Middle frontal gyrus (tissue), 1 donor: ENCODE measurements around the gene PCSK5.
"Not testable (repeated sequence)": the region's sequence is repeated elsewhere in the genome, so short reads cannot be mapped to it uniquely, and the experiment has no call there.

Experiments used
- DNase-seq: peaks from one replicate; pipeline ENCODE4 v3.0.0-alpha.2; 2015; ENCODE audit warnings: low spot score; ENCODE audit errors: extremely low spot score

The PCSK5 gene

DNA sequence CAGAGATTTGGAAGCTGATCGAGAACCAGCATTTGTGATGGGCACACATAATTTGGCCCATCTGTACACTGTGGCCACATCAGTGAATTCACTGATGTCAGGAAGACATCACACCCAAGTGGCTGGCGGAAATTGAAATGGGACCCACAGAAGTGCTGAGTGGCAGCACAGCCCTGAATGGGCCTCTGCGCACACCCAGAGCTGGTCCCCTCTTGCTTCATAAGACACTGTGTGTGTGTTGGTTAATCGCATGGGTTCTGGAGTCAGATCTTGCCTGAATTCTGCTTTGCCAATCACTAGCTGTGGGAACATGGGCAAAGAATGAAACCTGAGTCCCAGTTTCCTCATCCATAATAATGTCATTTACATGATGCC lies 72.2 kb downstream of the PCSK5 start:
- DNase-seq, result no peak

DNA sequence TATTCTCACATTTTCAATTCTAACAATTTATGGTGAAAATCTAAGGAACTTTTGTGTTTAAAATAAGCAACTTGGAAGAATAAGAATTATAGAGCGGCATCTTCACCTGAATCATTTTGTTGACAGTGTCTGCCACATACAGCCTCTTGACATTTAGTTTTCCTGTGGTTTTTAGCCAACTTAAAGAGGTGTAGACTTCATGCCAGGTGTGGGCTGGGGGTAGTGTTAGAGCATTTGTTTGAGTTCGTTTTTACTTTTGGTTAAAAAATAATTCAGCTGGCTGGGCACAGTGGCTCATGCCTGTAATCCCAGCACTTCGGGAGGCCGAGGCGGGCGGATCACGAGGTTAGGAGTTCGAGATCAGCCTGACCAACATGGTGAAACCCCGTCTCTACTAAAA lies 72.8 kb downstream of the PCSK5 start:
- not testable (repeated sequence) for DNase-seq

DNA sequence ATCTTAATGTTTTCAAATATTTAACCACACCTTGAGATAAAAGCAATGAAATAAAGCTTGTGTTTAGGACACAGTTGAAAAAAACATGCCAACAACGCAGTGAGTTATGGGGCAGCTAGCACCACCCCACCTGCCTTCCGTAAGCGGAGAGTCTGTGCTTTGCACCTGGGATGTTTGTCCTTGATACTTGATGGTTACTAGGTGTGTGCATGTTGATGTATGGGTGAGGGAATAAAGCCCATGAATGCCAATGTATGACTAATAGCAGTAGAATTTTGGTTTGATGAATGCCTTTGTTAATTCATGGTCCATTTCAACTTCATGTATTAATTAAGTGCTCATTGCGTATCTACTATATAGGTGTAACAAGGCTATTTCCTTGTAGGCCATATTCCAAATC lies 74.0 kb downstream of the PCSK5 start:
- DNase-seq, result no peak

DNA sequence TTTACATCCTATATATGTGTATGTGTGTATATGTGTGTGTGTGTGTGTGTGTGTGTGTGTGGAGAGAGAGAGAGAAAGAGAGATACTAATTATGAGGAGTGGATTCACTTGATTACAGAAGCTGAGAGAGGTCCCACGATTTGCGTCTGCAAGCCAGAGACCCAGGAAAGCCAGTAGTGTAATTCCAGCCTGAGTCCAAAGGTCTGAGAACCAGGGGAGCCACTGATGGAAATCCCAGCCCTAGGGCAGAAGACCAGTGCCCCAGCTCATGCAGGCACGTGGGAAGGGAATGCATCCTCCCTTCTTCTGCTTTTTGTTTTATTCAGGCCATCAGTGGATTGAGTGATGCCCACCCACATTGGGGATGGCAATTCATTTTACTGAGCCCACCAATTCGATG lies 74.8 kb downstream of the PCSK5 start:
- no peak for DNase-seq

DNA sequence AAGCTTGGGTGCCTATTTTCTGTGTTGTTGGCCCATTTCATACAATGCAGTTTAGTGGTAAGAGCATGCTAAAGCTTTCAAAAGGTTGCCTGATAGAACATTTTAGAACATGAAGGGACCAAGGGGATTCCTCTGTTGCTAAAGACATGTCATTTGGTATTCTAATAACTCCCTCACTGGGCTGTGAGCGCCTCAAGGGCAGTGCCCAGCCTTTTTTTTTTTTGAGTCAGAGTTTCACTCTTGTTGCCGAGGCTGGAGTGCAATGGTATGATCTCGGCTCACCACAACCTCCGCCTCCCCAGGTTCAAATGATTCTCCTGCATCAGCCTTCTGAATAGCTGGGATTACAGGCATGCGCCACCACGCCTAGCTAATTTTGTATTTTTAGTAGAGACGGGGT lies 77.1 kb downstream of the PCSK5 start:
- DNase-seq, result no peak

DNA sequence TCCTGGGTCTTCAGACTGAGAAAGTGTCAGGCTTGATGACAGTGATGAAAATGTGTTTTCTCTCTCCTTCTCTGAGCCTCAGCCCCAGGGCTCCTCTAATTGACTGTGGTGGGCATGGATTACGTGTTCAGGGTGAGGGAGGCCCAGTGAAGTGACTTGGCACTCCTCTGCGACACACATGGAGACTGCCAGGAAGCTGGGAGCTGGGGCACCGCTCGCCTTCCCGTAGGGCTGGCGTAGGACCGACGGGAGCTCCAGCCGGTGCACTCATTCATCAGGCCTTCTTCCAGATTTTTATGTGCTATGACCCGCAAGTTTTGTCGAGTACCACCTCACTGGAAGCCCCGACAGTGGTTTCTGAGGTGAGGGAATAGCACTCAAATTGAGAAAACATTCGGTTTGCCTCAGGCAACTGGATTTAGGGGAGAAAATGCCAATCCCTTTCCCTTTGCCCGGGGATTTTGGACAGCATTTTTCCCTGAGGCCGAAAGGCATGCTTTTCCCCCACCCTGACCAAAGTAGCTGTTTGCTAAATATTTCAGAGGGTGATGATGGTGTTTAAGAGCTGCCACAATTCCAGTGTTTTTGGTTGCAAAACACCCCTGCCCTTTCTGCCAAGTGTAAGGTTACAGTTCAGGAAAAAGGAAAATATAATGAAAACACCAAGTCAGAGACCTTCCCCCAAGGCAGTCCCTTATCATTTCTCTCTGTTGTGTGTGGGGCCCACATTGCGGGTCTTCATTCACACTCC lies 83.7 kb downstream of the PCSK5 start:
- no peak for DNase-seq

DNA sequence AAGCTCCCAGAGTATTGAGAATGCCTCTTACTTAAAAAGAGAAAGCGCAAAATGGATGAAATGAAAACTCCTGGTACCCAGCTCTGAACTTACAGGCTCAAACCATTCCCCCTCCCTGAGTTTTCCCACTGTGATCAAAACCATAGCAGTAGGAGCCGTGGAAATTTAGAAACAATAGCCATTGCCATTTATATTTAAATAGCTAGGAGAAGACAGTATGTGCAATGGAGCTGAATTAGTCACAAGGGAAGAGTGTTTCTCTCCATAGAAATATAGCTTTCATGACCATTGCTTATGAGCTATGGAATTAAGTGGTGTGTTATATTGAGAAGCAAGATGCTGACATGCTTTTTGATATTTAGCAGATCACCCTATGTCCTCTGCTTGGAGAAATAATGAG lies 84.6 kb downstream of the PCSK5 start:
- no peak for DNase-seq

DNA sequence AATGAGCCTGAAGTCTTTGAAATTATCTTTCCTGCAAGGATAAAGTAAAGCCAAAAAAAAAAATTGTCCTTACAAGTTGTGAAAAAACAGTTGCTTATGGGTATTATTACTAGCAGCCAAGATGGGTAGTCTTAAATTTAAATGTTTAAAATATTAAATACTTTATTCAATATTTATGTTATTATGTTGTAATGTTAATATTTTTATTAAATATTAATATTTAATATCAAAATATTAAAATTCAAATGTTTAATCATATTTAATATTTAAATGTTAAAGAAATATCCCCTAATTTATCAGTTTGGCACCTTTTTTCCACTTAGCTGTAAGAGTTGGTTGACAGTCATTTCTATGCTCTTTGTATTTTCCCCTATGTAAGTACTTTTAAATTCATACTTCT lies 86.1 kb downstream of the PCSK5 start:
- DNase-seq, result no peak

DNA sequence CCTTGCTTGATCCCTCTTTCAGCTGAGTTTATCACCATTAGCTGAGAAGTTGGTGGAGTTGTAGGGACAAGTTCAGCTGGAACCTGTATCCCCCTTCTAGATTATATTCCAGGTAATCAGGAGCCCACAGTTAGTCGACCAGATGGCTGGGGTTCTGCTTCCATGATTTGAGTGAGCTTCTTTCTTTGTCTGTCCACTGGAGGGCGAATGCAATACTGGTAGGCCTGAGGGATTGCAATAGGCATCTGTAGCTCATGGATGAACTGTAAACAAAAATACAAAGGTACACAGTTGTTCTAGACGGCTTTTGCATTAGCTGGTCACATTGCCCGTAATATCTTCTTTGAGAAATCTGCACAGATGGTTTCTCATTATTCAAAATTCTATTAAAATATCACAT lies 88.9 kb downstream of the PCSK5 start:
- no peak for DNase-seq

DNA sequence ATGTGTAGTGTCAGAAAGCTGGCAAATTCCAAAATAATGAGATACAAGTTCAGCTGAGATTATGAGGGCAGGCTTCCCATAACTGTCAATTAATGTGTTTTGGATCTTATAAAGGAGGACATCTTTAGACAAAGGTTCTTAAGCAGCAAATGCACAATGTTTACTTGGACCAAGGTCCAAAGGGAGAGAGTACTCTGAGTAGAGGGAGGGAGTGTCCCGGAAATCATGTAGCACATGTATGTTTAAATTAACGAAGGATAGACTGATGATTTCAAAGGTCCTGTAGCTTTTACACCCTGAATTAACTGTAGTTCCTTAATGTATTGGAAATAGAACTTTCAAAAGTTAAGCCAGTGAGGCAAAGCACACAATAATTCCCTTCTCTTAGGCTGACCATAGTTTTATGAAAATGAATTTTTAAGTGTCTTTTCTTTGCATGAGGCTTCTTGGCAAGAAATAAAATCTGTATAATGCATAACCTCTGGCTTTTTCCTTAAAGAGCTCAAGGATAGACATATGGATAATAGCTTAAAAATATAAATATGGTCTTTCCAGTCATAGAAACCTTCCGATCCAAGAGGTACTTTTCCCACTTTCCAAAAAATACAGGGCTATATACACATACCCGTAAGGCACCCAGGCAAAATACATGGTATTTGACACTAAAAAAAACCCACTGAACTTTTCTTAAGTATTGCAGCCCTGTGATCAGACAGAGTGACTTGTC lies 93.0 kb downstream of the PCSK5 start:
- no peak for DNase-seq

DNA sequence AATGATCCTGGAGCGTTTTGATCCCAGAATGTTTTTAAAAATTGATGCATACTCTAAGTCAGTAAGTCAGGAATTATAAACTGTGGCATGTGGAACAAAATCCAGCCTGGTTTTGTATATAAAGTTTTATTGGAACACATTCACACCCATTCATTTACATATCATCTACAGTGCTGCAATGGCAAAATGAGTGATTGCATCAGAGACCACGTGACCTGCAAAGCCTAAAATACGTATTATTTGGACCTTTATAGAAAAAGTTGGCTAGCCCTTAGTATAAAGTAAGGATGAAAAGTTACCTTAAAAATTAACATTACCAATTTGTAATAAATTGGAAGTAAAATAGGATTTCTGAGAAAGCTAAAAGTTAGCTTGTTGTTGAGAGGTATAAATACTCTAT lies 95.0 kb downstream of the PCSK5 start:
- DNase-seq, result no peak

DNA sequence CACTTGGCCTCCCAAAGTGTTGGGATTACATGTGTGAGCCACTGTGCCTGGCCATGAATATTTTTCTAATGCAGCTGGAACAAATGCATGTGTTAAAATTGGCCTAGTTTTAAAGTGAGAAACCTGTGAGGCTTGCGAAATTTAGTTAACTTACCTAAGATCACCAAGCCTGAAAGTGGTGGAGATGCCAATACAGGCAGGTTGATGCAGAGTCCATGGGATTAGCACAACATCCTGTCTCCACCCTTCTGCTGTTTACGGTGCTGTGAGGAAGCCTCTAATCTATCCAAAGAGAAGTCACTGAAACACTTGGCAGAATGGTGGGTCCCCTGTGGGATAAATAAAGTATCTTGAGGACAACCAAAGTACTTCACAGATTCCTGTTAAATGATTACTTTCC lies 98.2 kb downstream of the PCSK5 start:
- no peak for DNase-seq

DNA sequence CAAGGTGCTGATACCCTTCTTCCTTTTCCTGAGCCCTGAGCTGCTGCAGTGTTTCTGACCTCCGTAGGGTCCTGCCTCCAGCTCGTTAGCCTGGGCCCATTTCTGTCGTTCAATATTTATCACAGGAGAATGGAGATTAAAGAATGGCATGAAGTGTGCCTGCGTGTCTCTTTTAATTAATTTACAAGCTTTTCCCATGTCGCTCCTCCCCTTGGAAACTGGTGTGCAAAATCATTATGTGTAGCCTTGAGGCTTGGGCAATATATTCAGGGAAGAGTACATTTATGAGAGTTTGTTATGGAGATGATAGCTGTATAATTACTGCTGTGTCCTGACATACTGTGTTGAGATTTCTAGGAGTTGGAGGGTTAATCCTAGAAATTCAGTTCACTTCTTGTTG lies 99.7 kb downstream of the PCSK5 start:
- DNase-seq, result no peak

DNA sequence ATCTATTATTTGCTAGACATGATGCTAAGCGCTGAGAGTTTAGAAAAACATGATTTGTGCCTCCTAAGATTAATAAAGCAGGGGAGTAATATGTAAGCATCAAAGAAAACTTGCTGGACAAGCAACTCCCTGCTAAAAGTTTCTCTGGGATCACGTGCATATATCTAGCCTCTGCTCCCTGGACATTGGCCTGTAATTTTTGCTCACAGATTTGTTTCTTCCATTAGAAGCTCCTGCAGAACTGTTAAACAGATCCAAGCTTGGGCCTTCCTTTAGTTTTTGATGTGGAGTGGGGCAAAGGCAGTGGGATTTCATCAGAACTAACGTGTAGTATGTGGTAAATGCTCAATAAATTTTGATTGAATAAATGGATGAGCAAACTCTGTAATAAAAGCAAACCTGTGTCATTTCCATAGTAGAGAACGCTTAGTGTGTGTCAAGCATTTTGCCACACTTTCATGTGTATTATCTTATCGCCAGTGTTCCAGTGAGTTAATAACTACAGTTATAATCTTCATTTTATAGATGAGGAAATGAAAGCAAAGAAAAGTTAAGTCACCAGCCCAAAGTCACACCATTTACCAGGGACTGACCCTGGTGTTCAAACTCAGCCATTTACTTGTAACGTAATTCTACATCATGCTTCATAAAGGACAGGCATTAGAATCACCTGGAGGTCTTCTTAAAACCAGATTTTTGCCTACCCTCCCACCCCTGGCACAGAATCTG lies 100.3 kb downstream of the PCSK5 start:
- no peak for DNase-seq

DNA sequence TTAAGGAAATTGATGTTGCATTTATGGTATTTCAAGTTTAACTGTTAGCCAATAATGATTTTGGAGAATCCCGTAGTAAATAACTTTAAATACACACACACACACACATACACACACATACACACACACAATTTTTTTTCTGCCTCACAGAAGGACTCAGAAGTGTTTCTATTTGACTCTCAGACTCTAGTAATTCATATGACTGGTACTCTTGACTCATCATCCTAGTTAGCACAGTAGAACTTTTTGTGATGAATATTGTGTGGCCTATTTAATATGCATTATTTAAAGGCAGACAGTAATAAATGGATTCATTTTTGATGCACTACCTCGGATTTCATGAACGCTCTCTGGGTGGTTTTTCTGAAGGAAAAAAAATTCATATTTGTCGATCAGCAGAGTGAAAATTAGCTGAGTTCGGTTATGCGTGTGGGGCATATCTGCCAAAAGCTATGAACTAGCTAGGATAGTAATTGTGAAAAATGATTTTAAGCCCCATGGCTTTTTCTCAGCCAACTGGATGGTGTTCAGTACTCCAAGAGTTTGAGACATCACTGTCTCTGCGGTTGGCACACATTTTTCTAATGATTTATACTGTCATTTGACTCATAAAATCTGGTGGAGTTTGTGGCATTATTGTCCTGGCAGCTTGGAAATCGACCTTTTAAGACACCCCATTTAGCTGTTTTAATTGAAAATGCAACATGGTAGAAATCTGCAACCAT lies 102.2 kb downstream of the PCSK5 start:
- no peak for DNase-seq

DNA sequence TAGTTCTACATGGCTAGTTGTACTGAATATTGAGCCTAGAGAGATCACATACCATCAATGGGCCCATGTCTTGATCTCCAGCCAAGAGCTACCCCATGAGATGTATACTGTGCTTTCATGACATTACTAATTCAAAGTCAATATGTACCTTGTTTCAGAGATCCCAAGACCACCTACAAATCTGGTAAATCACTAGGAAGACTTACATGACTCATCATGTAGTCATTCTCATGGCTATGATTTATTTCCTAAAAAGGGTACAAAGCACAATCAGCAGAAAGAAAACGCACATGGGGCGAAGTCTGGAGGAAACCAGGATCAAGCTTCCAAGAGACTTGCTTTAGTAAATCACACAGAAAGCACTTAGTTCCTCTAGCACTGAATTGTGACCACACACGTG lies 103.0 kb downstream of the PCSK5 start:
- DNase-seq, result no peak

DNA sequence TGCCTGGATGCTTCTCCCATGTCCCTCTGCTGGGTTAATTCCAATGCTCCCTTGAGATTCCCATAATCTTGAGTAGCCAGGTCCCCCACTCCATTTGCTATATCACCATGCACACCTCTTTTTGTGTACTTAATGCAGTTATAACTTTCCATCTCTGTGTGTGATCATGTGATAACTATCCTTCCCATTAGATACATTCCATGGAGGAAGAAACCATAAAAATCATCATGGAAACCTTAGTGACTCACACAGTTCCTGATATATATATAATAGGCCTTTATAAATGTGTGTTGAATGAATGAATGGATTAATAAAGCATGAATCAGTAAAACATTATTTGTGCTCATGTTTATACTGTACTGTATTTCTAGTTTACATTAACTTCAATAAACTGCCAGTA lies 104.6 kb downstream of the PCSK5 start:
- no peak for DNase-seq

DNA sequence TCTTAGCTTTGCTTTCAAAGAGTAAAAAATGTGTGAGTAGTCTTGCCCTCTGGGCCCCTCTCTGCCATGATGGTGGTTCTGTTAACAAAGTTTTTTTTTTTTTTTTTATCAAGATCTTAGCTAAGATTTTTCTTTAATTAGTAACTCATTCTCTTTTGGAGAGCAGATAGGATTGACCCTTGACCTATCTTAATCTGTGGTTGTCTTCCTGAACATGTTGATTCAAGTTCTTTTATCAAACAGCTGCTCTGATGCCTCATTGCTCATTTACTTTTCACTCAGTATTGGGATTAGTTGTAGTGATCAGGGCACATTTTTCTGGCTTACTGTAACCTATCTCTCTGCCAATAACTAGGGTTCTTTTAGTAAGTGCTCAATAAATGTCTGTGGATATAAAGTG lies 106.3 kb downstream of the PCSK5 start:
- no peak for DNase-seq

DNA sequence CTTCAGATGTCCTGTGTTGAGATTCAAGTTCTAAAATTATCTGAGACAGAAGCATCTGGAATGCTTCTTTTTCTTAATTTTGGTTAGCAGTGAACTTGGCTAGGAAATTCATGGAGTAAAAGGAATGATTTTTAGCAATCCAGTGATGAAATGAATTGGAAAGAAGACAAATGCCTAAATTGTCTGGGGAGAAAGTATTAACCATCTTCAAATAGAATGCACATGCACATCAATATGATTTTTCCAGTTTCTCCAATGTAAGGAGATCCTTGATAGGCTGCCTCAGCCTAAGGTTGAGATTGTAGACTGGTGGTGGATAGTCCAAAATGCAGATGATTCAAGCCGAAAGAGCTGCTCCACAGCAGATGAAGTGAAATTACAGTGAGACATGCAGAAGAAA lies 106.7 kb downstream of the PCSK5 start:
- DNase-seq, result no peak

DNA sequence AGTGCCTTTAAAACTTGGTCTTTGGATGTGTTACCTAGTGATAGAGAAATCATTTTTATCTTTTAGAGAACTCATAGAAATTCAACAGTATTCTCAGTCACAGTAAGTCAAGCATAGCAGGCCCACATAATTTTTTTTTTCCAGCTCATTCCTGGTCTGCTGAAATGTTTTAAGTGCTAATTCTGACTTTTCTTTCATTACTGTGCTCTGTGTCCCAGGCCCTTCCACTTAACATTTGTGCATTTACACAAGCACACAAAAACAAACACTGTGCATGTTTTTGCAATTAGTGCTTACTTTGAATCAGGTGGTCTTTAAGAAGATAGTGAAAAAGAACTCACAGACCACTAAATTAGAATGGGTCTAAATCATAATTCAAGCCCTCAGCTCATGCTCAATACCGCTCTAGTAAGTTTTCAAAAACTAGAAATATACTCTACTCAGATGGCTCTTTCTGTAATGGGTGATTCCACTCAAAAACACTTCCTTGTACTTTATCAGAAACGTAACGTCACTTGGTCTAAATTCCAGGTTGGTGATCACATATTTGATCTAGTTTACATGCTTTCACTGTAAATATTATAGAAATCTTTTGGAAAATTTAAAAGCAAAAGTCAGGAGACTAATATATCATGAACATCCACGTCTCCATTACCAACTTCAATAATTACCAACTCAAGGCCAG lies 107.8 kb downstream of the PCSK5 start:
- no peak for DNase-seq

DNA sequence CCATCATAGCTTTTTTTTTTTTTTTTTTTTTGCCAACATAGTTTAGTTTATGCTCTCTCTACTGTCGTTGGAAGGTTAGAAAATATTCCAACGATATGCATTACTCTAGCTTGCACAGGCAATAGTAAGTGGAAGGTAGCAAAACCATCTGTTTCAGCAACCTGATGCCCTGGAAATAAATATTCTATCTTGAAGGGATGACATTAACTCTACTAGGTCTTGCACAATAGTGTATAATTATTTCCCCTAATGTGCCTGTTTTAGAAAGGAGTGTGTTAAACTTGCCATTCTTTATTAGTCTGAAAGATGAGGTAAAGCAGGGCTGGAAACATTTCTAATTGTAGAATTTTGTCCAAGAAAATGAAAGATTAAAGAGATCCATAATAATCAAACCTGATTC lies 111.0 kb downstream of the PCSK5 start:
- DNase-seq, result no peak
